Frontal cortex (tissue), 4 donors: ENCODE data around the gene CHRNA1. TPM values are rescaled to one million over a fixed set of nuclear protein-coding genes. Genes with fewer than 3 reads are reported as not detected.

Experiments used
- DNase-seq, 2 donors: peaks; one replicate each; pipeline ENCODE4 v3.0.0; 2012; ENCODE audit warnings: low spot score in 2 of 2
- FAIRE-seq: peaks from 2 replicates; lab custom pipeline; 2012; peaks lifted over from hg19 to GRCh38; lab: Jason Lieb, UNC
- total RNA-seq: library from RNA; depleted of rRNA; stranded (reverse); fragments of >200 nt; gene quantifications from one replicate; pipeline ENCODE4 v1.2.3, GENCODE V29; 2014
- donor health status: control.
- donor health status: control.
- donor health status: control.

CHRNA1 gene
- not detected for total RNA-seq

GRCh38 chr2:174764280-174765255 lies at the start of gene CHRNA1:
TSS of gene CHRNA1 (minus strand) at chr2:174764472. CDS start at chr2:174764394, 78 bp downstream.
- FAIRE-seq, result no peak
- no peak for DNase-seq

DNA sequence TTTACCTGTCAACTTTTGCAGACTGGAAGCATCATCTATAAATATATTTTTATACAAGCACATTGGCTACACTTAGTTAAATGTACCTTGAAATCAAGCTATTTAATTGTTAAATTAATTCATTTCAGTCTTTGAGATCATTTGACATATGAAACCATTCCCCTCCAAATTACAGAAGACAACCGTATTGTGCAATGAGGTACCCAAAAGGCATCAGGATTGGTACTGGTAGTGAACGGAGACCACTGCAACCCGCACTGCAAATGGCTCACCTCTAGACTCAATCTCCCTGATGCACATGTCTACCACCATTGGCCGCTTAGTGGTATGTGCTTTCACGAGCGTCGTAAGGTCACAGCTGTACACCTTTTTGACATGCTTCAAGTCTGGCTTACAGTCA lies 47.8 kb upstream of the CHRNA1 start:
- FAIRE-seq, result no peak

GRCh38 chr2:174807931-174808330 lies 43.7 kb upstream of the CHRNA1 start:
- no peak for FAIRE-seq
- no peak for DNase-seq

More for the DNA sequence above, 47.8 kb upstream of the CHRNA1 start:
- DNase-seq, result no peak

DNA sequence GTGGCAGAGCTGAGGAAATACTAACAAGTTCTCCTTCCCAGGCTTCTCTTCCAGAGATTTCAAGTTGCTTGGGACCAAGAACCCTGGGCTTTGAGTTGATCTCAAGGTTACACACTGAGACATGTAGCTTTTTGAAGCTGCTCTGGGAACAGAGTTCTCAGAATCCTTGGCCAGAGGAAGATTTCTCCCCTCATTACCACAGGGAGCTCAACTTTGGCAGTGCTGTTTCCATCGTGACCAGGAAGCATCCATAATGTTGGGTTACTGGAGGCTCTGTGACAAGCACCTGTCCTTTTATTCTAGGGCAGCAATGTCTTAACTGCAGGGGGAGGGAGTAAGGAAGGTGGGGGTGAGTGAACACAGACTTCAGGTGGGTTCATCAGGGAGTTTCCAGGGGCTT lies 41.5 kb upstream of the CHRNA1 start:
- DNase-seq, result no peak
- no peak for FAIRE-seq

- FAIRE-seq (no peak), DNase-seq (no peak)
Measured at GRCh38 chr2:174802459-174802858, 38.2 kb upstream of the CHRNA1 start.

- no peak for DNase-seq
- no peak for FAIRE-seq
Measured at GRCh38 chr2:174800436-174801205, 36.3 kb upstream of the CHRNA1 start.

- DNase-seq (no peak), FAIRE-seq (no peak)
Measured at GRCh38 chr2:174798801-174799200, 34.5 kb upstream of the CHRNA1 start.

DNA sequence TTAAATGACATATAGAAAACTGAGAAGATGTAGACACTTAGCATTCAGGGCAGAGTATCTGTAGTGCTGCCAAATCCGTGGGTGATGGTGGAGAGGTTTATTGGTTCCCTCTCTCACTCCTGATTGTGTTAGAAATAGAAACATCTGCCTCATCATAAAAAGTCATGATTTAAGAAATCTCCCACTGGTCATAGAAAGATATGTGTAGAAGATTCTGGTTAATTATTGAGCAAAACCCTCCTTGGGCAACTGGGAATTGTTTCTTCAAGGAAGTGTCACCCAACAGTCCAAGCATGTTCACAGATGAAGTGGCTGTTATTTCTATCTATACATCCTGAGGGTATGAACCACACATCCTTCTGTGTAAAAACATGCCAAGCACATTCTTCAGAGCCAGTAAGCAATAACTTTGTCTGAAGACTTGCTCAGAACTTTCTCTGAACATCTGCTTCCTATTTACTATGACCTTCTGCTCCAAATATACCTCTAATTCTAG lies 33.6 kb upstream of the CHRNA1 start:
- no peak for FAIRE-seq
- DNase-seq, result no peak

DNA sequence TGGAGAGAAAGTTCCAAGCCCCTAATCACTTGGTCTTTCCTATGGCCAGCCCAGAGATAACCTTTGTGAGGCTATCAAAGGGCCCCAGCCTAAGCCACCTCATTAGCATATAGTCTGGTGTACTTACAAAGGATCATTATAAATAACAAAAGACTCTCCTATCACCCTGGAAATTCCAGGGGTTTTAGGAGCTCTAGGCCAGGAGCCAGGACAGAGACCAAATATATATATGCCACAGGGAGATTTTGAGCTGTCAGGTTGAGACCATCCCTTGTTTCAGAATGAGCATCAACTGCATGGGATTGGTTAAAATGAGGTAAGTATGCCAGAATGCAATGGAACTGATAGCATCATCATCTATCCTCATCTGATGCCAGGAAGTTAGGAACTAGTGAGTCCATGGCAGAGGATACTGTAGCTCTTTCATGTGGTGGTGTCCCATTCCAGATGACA lies 32.1 kb upstream of the CHRNA1 start:
- FAIRE-seq, result no peak

DNA sequence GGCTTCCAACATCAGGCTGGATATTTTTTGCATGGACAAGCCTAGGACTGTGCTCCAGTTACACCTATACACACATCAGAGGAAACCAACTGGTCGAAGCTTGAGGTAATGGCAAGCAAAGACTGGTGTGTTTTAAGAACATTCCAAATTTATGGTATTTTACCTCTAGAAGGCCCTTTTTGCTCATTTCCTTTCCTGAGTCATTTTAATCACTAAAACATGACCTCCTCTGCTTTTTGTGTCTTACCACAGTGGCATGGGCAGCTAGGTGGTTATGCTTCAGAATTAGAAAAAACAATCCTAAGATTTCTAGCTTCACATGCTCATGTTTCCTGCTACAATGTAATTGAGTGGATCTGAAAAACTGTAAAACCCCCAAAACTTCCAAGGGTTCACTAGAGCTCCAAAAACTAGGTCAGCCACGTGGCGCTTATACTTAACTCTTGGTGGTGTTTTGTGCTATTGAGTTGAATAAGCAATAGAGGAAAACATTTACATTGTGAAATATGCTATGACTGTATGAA lies 30.6 kb upstream of the CHRNA1 start:
- DNase-seq (no peak), FAIRE-seq (no peak)

More for the DNA sequence above, 32.1 kb upstream of the CHRNA1 start:
- no peak for DNase-seq

DNA sequence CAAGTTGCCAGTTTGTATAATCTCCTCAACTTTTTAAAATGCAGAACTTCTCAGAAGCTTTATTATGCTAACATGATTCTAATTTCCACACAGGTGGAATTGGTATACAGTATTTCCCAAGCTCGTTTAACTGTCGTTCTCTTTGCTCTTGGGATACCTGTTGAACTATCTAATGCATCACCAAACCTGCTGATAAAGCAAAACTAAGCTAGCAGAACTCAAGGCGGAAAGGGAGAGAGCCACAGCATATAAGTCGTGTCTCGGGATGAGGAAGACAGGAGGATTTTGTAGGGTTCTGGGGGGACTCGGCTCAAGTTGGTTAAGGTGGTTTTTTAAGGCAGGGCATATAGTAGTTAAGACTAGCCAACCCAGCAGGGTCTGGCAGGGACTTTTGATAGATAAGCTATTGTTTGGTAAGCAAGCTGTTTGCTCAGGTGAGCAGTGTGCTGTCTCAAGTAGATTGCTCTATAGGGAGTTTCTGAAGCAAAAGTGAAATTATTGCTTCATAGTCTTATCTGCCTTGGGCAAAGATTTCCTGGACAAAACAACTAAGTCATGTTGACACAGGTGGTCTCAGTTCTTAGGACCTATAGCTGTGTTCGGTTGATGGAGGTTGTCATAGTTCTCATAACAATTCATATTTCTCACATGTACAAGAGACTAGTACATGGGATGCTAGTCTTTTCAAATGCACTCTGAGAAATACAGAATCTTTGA lies 28.2 kb upstream of the CHRNA1 start:
- DNase-seq, result no peak
- FAIRE-seq, result no peak

DNA sequence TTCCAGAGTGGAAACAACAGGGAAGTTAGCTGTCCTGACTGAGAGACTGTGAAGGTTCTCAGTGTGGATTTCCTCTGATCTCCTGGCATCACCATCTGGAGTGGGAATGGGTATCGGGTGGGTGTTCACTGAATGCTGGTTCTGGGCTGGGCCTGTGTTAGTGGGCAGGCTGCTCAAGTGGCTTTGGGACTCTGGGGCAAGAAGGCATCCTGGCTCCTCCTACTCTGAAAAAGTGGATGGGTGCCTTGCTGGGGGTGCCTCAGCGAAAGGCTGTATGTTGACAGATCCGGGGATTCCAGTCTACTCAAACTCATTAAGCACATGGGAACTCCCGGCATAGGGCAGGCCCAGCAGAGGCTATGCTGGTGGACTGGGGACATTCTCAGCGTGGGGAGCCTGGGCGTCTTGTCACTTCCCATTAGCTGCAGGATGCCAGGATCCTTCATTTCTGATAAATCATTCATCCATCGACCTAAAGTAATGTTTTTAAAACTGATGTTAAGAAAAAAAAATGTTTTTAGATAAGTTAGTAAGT lies 27.5 kb upstream of the CHRNA1 start:
- DNase-seq (no peak), FAIRE-seq (no peak)

GRCh38 chr2:174791020-174791419 lies 26.7 kb upstream of the CHRNA1 start:
- FAIRE-seq (no peak), DNase-seq (no peak)

DNA sequence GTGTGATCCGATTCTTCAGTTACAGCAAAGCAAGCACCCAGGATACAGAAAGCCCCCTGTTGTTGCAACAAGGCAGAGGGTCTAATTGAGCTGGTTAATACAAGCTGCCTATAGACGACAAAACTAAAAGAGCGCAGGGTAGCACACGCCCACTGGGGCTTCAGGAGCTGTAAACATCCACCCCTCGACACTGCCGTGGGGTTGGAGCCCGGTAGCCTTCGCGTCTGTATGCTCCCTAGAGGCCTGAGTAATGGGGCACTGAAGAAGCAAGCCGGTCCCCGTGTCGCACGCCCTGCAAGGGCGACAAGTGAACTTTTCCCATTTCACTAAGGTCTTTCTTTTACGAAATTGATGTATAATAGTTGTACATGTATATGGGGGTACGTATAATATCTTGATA lies 24.7 kb upstream of the CHRNA1 start:
- no peak for FAIRE-seq

GRCh38 chr2:174788291-174788929 lies 24.1 kb upstream of the CHRNA1 start:
- no peak for FAIRE-seq
- DNase-seq, result no peak

More for the DNA sequence above, 24.7 kb upstream of the CHRNA1 start:
- DNase-seq, result no peak

- no peak for DNase-seq
- FAIRE-seq, result no peak
Measured at GRCh38 chr2:174787487-174788205, 23.4 kb upstream of the CHRNA1 start.

GRCh38 chr2:174786066-174786725 lies 21.9 kb upstream of the CHRNA1 start:
- DNase-seq (no peak), FAIRE-seq (no peak)

DNA sequence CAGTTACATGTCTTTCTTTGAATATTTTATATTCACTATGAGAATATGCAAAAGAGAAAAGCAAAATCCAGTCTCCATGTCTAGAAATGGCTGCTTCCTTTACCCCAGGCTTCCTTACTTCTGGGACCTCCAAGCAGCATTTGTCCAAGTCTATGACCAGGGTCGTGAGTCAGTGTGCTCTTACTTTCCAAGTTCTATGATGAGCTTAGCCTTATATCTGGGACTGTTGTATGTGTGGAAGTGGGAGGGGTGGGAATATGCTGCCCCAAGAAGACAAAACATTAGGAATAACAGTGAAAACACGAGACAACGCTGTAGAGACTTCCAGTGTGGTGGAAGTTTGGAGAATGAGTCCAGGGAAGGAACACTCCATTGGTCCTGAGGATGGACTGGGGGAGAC lies 21.2 kb upstream of the CHRNA1 start:
- FAIRE-seq (no peak), DNase-seq (no peak)
